Transverse colon (tissue), 4 donors: ENCODE measurements around the gene RBM19. TPM values are rescaled to one million over a fixed set of nuclear protein-coding genes. Genes with fewer than 3 reads are reported as not detected.

Experiments
- DNase-seq: peaks from one replicate; pipeline ENCODE4 v3.0.0-alpha.2; 2019
- H3K27ac ChIP-seq, 4 donors: fragments of 200-600 bp; sonication (generic); 2 replicates each; pipeline ENCODE4 v1.5.1; 2016 to 2018; ENCODE audit warnings: inconsistent platforms in 4 of 4
- H3K27me3 ChIP-seq: fragments of 200-600 bp; sonication (generic); 2 replicates; pipeline ENCODE4 v1.5.1; 2017; ENCODE audit warnings: inconsistent platforms
- H3K36me3 ChIP-seq, 4 donors: fragments of 200-600 bp; sonication (generic); 2 replicates each; pipeline ENCODE4 v1.5.1; 2017 to 2019; ENCODE audit warnings: inconsistent platforms in 4 of 4
- H3K4me1 ChIP-seq, 4 donors: fragments of 200-600 bp; sonication (generic); 2 replicates each; pipeline ENCODE4 v1.5.1; 2017 to 2020; ENCODE audit warnings: inconsistent platforms in 4 of 4
- H3K4me3 ChIP-seq, 4 donors: fragments of 200-600 bp; sonication (generic); 1 replicate in 1 of 4; 2 replicates in 3 of 4; pipeline versions ENCODE4 v1.5.1 to v1.6.1; 2017 to 2019; ENCODE audit warnings: inconsistent platforms in 4 of 4
- H3K9me3 ChIP-seq, 2 donors: fragments of 200-600 bp; sonication (generic); 2 replicates each; pipeline ENCODE4 v1.5.1; 2017 to 2019; ENCODE audit warnings: inconsistent platforms in 2 of 2
- EP300 ChIP-seq: sonication (generic); formaldehyde crosslinking; IDR thresholded peaks from one replicate; pipeline ENCODE4 v1.6.1; 2017; ENCODE audit warnings: antibody characterized with exemption, low read depth
- POLR2A ChIP-seq: fragments of 450-650 bp; IDR thresholded peaks from one replicate; pipeline ENCODE4 v1.6.1; 2016; ENCODE audit warnings: antibody characterized with exemption, mild to moderate bottlenecking, moderate library complexity
- POLR2AphosphoS5 ChIP-seq, 3 donors: sonication (generic); formaldehyde crosslinking; IDR thresholded peaks; one replicate each; pipeline ENCODE4 v1.6.1; 2016; ENCODE audit warnings: antibody characterized with exemption in 3 of 3
- WGBS, 2 donors: methylation state at CpG; one replicate each; pipeline ENCODE4 v1.1.5; 2018; ENCODE audit warnings: low coverage in 1 of 2; 5-methylcytosine and 5-hydroxymethylcytosine counted together
- in situ Hi-C, 4 donors: fragments of 200-750 bp; cut with MboI; loops; one replicate each; pipeline versions ENCODE4 v1.15.0 to v1.15.1; 2017; ENCODE audit warnings: low sequenced_read_pairs in 3 of 4, low pct_ligation_motif_present in 1 of 4, low pct_unique_long_range_greater_than_20kb in 1 of 4
- intact Hi-C: fragments of 100-400 bp; cut with DNase I; formaldehyde crosslinking; loops from one replicate; pipeline ENCODE4 v1.15.1; 2023; ENCODE audit warnings: low total_unique reads
- total RNA-seq, 4 donors: library from RNA; depleted of rRNA; stranded (reverse); fragments of >200 nt; gene quantifications; one replicate each; pipeline ENCODE4 v1.1.0, GENCODE V29; 2016
- TF ChIP-seq, protein P1 (sequence below), 5 experiments: fragments of 200-600 bp in 3 of 5; fragments of 450-650 bp in 2 of 5; sonication (generic) in 3 of 5; IDR thresholded peaks; 1 replicate in 2 of 5; 2 replicates in 3 of 5; pipeline ENCODE4 v1.5.1; 2016 to 2017; ENCODE audit warnings: antibody characterized with exemption in 5 of 5, inconsistent platforms in 3 of 5, mild to moderate bottlenecking in 2 of 5, moderate library complexity in 1 of 5

Gene RBM19
- total RNA-seq, 4 donors from 2014 or later = 24.3 to 96.1 (median 28.7) TPM

DNA sequence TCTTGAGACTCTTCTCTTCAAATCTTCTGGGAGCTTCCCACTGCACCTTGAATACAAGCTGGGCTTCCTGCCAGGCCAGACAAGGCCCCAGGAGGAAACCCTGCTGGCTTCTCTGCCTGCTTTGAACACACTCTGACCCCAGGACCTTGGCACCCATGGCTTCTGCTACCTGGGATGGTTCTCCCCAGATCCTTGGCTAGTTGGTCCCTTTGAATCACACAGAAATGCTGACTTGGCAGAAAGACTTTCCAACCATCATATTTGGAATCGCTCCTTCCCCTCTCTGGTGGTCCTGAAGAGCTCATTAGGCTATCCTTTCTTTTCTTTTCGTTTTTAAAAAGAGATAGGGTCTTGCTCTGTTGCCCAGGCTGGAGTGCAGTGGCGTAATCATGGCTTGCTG lies 132.7 kb downstream of the RBM19 start:
- Histone ChIP-seq H3K36me3 (no peaks in the 10 kb centered on the region), H3K4me3 (no peak overlapping the region), H3K4me1 (no peaks in the 10 kb centered on the region), H3K27ac (no peak overlapping the region), H3K9me3 (no peaks in the 10 kb centered on the region), H3K27me3 (no peaks in the 10 kb centered on the region)
- no peak for DNase-seq
- 92 to 94% methylated on average over 2 to 3 of the region's 3 CpGs for whole genome bisulfite sequencing, 2 donors
- TF ChIP-seq EP300 (no peak), POLR2A (no peak), POLR2AphosphoS5 (IDR thresholded peaks at IDR 0.05) (no peak)
- TF ChIP-seq, protein P1, sequence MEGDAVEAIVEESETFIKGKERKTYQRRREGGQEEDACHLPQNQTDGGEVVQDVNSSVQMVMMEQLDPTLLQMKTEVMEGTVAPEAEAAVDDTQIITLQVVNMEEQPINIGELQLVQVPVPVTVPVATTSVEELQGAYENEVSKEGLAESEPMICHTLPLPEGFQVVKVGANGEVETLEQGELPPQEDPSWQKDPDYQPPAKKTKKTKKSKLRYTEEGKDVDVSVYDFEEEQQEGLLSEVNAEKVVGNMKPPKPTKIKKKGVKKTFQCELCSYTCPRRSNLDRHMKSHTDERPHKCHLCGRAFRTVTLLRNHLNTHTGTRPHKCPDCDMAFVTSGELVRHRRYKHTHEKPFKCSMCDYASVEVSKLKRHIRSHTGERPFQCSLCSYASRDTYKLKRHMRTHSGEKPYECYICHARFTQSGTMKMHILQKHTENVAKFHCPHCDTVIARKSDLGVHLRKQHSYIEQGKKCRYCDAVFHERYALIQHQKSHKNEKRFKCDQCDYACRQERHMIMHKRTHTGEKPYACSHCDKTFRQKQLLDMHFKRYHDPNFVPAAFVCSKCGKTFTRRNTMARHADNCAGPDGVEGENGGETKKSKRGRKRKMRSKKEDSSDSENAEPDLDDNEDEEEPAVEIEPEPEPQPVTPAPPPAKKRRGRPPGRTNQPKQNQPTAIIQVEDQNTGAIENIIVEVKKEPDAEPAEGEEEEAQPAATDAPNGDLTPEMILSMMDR (IDR thresholded peaks at IDR 0.05) = no peak
- intact Hi-C loops = no loop called here
- in situ Hi-C loops = no loop called here

DNA sequence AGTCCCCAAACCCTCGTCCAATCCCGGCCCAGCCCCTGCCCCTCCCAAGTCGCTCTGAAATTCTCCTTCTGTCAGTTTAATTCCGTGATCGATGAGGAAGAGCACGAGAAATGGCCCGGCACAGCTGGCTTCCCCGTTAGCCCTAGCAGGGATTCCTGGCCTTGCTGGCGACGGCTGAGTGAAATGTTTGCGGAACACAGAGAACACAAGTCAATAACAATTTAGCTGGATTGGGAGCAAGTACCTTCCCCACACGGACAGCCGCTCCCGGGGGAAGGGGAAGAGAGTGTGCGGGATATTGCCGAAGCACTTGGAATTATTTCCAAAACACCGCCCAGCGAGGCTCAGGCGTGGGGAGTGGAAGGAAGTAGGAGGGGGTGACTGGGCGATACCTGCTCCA lies 134.6 kb downstream of the RBM19 start:
- Histone ChIP-seq H3K4me3 (no peak overlapping the region), H3K27ac (no peak overlapping the region), H3K27me3 (no peaks in the 10 kb centered on the region), H3K4me1 (no peaks in the 10 kb centered on the region), H3K9me3 (no peaks in the 10 kb centered on the region), H3K36me3 (no peaks in the 10 kb centered on the region)
- intact Hi-C loops (no loop called here), in situ Hi-C loops (no loop called here)
- WGBS, 2 donors = 73 to 86% methylated on average over 12 to 20 of the region's 20 CpGs
- no peak for DNase-seq
- TF ChIP-seq POLR2A (no peak), EP300 (no peak)

DNA sequence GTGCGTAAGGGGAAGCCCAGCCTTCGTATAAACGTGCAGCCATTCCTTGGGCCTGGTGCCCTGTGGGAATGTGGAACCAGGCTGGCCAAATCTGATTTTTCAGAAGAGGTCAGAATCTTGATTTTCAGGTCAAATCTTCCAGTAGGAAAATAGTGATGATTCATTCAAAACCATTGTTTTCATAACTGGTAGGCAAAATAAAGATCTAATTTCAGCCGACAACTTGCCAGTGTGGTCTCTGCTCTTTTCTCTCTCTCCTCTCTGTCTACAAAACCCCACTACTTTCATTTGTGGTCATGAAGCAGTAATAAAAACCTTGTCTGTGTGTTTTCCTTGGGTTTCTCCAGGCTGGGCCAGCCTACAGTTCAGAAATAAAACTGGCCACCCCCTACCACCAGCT lies 135.1 kb downstream of the RBM19 start:
- H3K4me3 ChIP-seq = no peak overlapping the region
- H3K27me3 ChIP-seq = no peaks in the 10 kb centered on the region
- intact Hi-C loops = no loop called here
- no peaks in the 10 kb centered on the region for H3K4me1 ChIP-seq
- no peaks in the 10 kb centered on the region for H3K9me3 ChIP-seq
- H3K36me3 ChIP-seq = no peaks in the 10 kb centered on the region
- DNase-seq = no peak
- WGBS, 2 donors = 79% methylated on average over 4 of the region's 4 CpGs; no CpG with 5 or more reads in 1 of the 2 donors
- in situ Hi-C loops = no loop called here
- TF ChIP-seq EP300 = no peak
- TF ChIP-seq POLR2A = no peak
- TF ChIP-seq POLR2AphosphoS5 (IDR thresholded peaks at IDR 0.05) = no peak
- TF ChIP-seq, protein P1 (IDR thresholded peaks at IDR 0.05) = no peak
- H3K27ac ChIP-seq = no peak overlapping the region

DNA sequence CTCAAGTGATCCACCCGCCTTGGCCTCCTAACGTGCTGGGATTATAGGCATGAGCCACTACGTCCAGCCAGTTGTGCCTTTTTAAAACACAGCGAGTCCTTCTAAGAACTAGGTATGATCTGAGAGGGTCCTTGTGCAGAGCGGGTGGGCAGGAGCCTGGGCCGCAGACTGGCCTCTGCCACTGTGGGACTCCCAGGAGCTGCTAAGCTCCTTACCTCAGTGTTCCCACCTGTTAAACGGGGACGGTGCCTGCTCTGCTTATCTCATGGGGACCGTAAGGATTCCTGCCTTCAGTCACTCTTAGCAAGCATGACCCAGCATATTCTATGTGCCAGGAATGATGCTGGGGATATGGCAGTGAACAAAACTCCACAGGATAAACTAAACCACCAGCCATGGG lies 136.9 kb downstream of the RBM19 start:
- no peaks in the 10 kb centered on the region for H3K4me1 ChIP-seq
- in situ Hi-C loops = no loop called here
- no peaks in the 10 kb centered on the region for H3K27me3 ChIP-seq
- DNase-seq = no peak
- TF ChIP-seq, protein P1 (IDR thresholded peaks at IDR 0.05) = no peak
- TF ChIP-seq EP300 (no peak), POLR2AphosphoS5 (IDR thresholded peaks at IDR 0.05) (no peak), POLR2A (no peak)
- no peak overlapping the region for H3K27ac ChIP-seq
- H3K4me3 ChIP-seq = no peak overlapping the region
- intact Hi-C loops = no loop called here
- H3K9me3 ChIP-seq = no peaks in the 10 kb centered on the region
- H3K36me3 ChIP-seq = no peaks in the 10 kb centered on the region
- 92 to 100% methylated on average over 1 to 9 of the region's 9 CpGs for WGBS, 2 donors

DNA sequence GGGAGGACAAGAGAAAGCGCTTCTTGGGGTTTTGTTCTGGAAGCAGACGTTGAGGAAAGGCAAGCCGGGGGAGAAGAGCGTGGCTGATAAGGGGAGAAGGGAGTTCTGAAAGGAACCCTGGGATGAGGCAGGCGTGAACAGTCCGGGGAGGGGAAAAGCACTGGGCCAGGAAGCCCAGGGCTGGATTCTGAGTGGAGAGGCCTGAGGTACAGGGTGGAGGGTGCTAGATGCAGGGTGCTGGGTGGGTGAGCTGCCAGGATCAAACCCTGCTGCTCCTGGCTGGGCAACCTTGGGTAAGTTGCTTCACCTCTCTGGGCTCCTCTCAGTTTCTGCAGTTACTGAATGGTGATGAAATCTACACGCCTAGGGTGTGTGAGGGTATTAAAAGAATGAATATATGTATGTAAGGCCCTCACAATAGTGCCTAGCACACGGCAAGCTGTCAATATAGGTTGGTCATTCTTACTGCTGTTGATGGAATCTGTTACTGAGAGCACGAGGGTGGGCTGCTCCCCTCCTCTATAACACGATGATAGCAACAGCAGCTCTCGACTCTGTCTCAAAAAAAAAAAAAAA lies 138.5 kb downstream of the RBM19 start:
- Histone ChIP-seq H3K27ac (no peak overlapping the region), H3K36me3 (no peaks in the 10 kb centered on the region), H3K4me1 (no peaks in the 10 kb centered on the region), H3K4me3 (no peak overlapping the region), H3K27me3 (no peaks in the 10 kb centered on the region), H3K9me3 (no peaks in the 10 kb centered on the region)
- in situ Hi-C loops = no loop called here
- no peak for TF ChIP-seq POLR2A
- TF ChIP-seq EP300 = no peak
- TF ChIP-seq, protein P1 (IDR thresholded peaks at IDR 0.05) = no peak
- intact Hi-C loops = no loop called here
- 91 to 92% methylated on average over 6 to 11 of the region's 11 CpGs for WGBS, 2 donors
- no peak for DNase-seq
